GM18517 (cell line): ENCODE data around the gene ETNPPL.

Experiments
- ATAC-seq: cut with Tn5 transposase; IDR thresholded peaks from one replicate; pipeline ENCODE4 v1.9.1; 2021; ENCODE audit warnings: mild to moderate bottlenecking, moderate library complexity; ENCODE audit not compliant: unreplicated experiment

The ETNPPL gene

DNA sequence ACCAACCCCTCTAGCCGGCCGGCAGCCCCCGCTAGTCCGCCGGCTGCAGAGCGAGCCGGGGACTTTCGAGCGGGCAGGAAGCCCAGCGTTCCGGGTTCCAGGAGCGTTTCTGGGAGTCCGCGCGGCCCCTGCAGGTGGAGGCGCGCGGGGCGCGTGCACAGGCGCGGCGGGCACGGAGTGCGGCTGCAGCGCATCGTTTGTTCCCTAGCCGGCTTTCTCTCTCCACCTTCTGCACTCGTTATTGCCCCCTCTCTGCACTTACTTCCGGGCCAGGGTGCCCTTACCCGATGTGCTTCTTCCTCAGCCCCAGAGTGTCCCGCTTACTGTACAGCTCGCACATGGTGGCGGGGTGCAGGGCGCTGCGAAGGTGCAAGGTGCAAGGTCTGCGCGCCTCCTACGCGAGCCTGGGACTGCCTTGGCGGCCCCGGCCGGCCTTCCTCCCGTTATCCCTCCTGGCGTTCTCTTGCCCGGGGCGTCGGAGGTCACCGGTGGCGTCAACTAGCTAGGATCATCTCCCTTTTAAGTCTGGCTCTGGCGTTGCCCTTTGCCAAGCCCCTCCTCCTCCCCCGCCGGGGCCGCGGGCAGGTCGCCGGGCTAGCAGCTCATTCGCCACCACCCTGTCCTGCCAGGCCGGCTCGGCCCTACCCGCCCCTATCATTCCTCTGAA lies at the start of gene ETNPPL:
Gene ETNPPL, minus strand, starts transcription at position 495 of the 667 bp plus-strand sequence. Its CDS starts 155 bp downstream, at position 340.
- ATAC-seq, result no peak

- no peak for ATAC-seq
Measured at GRCh38 chr4:108811486-108811885, 48.6 kb upstream of the ETNPPL start.

DNA sequence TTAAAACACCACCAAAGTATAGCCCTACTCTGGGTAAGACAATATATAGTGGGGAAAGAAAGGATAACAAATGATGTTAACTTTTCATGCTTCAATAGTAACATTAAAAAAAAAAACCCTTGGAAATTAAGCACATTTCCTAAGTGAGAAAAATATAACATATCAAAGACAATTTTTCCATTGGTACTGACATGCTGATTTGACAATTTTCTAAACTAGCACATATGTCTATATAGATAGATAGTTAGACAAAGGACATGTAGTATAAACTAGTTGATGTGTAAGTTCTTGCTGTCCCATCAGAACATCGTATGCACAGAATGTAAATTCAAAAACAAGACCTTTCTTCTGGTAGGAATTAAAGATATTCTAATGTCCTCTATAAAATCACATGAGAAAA lies 47.2 kb upstream of the ETNPPL start:
- ATAC-seq, result no peak

- no peak for ATAC-seq
Measured at GRCh38 chr4:108804648-108805273, 41.9 kb upstream of the ETNPPL start.

GRCh38 chr4:108799306-108799705 lies 36.5 kb upstream of the ETNPPL start:
- no peak for ATAC-seq

DNA sequence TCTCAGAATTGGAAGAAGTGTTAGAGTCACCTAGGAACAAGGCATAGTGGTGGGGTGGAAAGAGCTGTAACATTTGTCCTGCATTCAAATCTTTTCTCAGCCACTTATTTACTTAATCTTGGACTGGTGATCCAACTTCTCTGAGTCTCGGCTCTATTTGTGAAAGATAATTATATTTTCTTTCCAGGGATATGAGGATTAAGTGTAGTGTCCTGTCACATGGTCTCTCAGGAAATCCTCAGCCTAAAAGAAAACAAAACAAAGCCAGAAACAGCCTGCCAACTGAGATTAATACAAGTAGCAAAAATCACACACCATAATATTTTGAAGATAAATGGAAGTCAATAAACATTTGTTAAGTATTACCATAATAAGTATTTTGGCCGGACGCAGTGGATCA lies 33.3 kb upstream of the ETNPPL start:
- no peak for ATAC-seq

DNA sequence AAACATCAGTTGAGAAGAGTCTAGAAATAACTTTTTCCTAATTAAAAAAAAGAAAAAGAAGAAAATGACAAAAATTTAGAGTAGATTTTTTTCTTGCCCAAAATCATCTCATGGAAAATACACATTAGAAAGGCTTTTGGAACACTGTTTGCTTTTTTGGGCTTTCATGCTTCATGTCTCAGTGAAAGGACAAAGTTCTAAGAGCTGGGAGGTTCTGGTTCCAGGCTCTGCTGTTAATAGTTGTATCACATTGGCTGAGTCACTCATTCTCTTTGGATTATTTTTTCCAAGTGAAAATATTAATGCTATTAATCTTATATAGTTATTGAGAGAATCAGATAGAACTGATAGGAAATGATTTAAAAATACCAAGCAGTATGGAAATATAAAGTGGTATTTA lies 32.9 kb upstream of the ETNPPL start:
- no peak for ATAC-seq

DNA sequence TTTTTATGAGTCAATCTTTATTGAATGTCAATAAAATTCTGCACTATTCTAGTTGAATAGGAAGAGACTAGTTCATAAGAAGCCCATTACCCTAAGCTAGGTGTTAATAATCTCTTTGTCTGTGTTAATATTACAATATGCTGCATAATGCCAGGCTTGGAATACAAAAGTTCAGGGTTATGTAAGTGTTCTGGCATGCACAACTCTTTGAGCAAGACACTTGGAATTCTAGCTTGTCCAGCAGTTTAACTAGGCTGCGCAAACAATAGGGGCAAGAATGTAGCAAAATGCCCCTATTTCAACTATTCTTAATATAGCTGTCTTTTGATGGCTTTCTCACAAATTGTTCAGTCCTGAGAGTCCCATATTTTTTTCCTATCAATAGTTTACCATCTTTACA lies 31.3 kb upstream of the ETNPPL start:
- ATAC-seq, result no peak

DNA sequence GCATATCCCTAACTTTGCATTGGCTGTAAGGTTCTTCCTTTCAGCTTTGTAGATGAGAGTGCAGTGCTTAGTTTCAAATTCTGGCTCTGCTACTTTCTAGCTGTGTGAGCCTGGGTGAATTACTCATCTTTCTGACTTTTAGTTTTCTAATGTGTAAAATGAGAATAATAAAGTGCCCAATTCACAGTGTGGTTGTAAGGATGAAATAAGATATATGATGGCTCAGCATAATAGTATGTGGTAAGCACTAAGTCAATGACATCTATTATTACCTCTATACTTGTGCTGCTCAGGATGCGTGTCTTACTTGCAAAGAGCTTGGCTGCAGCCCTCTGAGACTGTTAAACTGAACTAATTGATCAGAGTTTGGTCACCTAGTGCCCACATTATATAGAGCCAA lies 30.6 kb upstream of the ETNPPL start:
- ATAC-seq, result no peak

DNA sequence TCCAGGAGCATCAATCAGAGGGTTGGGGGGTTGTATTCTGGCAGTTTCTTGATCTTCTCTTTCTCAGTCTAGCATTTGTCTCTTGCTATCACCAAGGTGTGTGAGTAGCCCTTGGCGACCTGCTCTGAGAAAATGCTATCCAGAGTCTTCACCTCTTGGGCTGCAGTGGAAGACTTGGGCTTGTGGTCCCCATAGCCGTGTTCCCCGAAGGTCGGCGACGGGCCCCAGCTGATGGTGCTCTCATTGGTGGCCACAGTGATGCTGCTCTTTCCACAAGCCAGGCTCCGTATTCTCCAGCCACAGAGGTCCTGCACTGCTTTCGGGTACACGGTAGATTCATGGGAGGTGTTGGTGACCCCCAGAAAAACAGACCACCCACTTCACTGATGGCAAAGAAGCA lies 25.9 kb upstream of the ETNPPL start:
- no peak for ATAC-seq

- no peak for ATAC-seq
Measured at GRCh38 chr4:108787724-108788123, 24.9 kb upstream of the ETNPPL start.

- ATAC-seq, result no peak
Measured at GRCh38 chr4:108787106-108787505, 24.3 kb upstream of the ETNPPL start.

DNA sequence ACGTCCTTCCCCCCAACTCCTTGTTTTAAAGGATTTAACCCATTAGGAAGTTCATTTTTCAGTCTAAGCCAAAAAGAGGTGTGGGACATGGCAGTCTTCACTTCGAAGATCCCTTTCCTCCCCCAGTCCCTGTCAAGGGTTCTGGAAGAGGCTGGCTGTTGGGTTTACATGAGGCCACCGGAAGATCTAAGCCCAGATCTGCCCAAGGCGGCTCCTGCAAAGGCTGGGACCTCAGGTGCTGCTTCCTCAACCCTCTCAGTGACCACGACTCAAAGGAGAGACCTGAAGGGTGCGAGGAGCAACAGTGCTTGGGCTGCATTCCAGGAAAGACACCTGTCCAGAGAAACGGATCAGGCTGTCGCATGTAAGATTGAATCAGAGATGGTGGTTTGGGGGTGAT lies 23.5 kb upstream of the ETNPPL start:
- ATAC-seq, result no peak

DNA sequence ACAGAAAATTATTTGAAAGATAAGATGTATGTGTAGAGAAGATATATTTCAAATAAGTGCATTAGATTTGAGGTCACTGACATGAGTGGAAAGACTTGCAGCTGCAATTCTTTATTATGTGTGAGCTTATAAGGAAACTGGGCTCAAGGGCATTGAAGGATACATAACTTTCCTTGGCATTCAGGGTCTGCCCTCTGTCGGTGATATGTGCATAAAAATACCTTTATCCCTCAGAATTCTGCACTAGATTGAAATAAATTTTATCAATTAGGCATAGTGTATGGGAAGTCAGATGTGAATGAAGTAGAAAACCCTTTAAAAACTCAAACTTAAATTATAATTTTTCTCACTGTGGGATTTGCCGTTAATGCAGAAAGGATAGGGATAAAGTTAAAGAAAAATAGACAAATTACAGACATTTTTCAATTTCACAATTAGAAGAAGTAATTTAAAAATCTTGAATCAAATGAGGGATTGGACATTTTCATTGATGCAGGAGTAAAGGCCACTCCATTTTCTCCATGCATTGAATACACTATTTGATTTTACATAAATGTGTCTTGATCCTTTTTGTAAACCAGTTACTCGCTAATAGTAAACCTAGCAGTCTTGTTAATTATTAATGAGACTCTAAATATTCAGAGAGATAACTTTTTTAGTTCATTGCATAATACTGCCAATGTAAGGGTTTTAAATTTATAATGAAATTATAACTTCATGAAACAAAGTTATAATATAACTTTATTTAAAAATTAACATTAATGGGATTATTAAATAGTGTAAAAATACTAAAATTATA lies 21.0 kb upstream of the ETNPPL start:
- no peak for ATAC-seq

- ATAC-seq, result no peak
Measured at GRCh38 chr4:108779958-108780357, 17.1 kb upstream of the ETNPPL start.

DNA sequence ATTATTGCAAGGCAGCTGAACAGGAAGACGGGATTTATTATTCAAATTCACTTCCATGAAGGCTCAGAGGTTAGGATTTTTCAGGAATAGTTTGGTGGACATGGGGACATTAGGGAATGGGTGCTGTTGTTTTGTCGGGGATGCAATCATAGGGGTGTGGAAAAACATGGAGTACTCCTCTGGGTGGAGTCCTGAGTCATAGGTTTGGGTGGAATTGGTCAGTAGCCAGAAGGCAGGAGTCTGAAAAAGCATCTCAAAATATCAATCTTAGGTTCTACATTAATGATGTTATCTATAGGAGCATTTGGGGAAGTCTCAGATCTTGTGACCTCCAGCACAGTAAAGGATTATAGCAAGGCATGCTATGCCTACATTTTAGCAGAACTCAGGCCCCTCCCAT lies 14.5 kb upstream of the ETNPPL start:
- ATAC-seq, result no peak

GRCh38 chr4:108775921-108776320 lies 13.1 kb upstream of the ETNPPL start:
- no peak for ATAC-seq

DNA sequence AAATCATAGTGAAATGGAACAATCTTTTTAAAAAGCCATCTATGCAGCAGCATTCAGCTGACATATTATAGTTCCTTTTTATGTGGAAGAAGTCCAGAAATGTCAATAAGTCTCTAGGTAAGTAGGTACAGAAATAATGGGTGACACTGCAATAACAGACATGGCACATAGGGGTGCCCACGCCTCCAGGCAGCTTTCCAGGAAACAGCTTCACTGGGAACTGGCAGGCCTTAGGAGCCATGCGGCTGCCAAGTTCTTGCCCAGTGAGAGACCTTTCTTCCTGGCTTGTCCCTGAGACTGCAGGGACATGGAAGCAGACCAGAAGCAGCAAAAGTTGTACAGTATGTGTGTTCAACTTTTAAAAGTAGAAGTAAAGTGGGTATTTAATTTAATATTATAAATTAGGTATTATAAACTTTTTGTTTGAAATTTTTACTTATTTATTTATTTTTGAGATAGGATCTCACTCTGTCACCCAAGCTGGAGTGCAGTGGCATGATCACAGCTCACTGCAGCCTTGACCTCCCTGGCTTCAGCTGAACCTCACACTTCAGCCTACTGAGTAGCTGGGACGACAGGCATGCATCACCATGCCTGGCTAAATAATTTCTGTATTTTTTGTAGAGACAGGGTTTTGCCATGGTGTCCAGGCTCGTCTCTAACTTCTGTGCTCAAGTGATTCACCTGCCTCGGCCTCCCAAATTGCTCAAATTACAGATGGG lies 12.1 kb upstream of the ETNPPL start:
- ATAC-seq, result no peak

GRCh38 chr4:108772402-108772801 lies 9.5 kb upstream of the ETNPPL start:
- ATAC-seq, result no peak

DNA sequence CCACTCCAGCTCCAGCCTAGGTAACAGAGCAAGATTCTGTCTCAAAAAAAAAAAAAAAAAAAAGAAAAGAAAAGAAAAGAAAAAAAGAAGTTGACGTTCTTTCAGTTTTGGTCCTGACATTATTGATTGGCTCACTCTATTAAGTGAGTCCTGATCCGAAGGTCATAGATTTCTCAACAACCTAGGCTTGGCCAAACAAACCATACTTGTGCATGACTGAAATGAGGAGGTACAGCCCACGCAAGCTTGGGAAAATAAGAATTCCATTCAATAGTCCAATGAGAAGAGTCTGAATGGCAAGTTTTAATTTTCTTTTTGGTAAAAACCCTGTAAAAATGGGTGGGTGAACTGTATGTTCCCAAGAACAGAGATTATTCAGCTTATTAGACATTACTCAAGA lies 3.2 kb upstream of the ETNPPL start:
- ATAC-seq, result no peak

DNA sequence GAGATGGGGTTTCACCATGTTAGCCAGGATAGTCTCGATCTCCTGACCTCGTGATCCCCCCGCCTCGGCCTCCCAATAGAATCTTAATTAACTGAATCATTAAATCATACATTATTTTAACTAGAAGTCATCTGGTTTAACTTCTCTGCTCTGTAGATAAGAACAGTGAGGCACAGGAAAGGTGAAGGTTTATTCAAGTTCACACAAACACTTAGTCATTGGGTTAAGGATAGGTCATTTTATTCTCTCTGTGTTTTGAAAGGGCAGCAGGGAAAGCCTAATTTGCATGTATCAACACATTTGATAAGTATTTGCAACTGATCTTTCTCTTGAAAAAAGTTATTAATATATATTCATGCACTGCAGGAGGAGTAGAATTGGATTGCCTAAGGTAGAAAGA lies 1.1 kb upstream of the ETNPPL start:
- no peak for ATAC-seq

DNA sequence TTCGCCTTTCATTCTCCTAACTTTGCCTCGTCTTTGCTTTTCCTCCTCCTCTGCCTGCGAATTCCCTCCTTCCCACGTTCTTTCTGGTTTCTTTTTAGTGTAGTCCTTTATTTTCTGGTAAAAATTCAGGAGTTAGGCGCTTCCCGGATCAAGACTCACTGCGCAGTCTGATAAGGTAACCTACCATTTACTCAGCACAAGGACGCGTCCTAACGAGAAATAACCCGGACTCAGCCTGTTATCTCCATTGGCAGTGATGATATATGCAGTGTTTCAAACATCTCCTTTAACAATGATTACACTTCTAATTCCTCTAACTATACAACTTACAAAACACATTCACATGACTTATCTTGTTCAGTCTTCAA lies 357 bp upstream of the ETNPPL start:
- no peak for ATAC-seq
